T47D (cell line): ENCODE results near the gene ZNF319.

Experiments used
- DNase-seq, 2 experiments: peaks; one replicate each; pipeline versions ENCODE4 v3.0.0 to v3.0.0-alpha.2; 2011 to 2012; ENCODE audit warnings: low read depth in 1 of 2, low spot score in 1 of 2
- JUND ChIP-seq: IDR thresholded peaks from 2 replicates; pipeline ENCODE4 v1.6.1; 2012; ENCODE audit warnings: low read depth
- in situ Hi-C: cut with HindIII; loops from 2 replicates; pipeline ENCODE4 v1.10.0; 2016; ENCODE audit warnings: low sequenced_read_pairs, low pct_unique_long_range_greater_than_20kb

ZNF319 gene

DNA sequence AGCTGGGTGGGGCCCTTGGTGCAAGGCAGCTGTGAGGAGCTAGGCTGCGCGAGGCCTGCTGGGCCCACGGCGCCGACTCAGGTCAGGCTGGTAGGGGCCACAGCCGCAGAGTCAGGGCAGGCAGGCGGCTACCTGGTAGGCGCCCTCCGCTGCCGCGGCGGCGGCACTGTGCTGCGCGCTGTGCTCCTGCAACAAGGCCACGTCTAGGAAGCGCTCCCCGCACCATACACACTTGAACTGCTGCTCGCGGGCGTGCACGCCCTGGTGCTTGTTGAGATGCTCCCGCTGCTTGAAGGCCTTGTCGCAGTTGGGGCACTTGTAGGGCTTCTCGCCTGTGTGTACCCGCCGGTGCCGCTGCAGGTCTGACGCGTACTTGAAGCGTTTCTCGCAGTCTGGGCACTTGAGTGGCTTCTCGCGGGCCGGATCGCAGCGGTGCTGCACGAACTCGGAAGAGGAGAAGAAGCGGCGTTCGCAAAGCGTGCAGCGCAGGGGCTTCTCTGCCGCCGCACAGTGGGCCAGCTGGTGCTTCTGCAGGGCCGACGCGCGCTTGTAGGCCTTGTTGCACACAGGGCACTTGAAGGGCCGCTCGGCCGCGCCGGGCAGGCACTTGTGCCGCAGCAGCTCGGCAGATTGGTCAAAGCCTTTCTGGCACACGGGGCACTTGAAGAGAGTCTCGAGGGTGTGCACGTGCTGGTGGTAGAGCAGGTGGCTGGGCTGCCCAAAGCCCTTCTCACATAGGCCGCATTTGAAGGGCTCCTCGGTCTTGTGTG, 3.9 kb downstream of the ZNF319 start:
- no peak for DNase-seq
- in situ Hi-C loops, result no loop called here
- no peak for TF ChIP-seq JUND

DNA sequence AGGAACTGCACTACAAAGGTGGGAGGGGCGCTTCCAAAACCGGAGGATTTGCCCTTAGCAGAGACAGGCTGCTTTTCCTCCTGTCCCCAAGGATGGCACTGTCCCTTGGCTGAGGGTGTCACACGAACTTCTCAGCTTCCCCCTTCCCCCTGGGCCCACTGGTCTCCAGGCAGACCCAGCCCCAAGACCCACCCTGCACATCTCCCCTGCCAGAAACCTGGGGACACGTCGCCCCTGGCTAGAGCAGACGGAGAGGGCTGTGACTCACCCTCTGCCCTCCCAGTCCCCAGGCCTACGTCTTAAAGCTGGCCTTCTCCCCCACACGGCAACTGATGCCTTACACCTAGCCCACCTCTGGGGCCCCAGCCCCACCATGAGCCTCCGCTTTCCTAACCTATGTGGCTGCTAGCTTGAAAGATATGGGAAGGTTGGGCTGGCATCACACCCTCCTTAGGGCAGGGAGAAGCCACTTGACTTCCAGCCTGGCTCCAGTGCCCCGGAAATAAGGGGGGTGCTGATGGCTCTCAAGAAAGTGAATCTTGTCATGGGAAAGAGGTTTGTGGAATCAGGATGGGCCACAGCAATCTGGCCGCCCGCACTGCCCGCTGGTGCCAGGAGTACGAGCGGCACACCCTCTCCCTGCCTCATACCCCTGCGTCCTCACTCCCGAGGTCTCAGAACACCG, 4.6 kb downstream of the ZNF319 start:
- no peak for TF ChIP-seq JUND
- DNase-seq, result no peak
- in situ Hi-C loops, result no loop called here

GRCh38 chr16:57994778-57995177, 5.7 kb downstream of the ZNF319 start:
- in situ Hi-C loops, result no loop called here
- TF ChIP-seq JUND, result no peak
- DNase-seq, result peak in 1 of 2 experiments; percentile 63

GRCh38 chr16:57994361-57994760, 6.1 kb downstream of the ZNF319 start:
- in situ Hi-C loops, result no loop called here
- DNase-seq, result no peak
- TF ChIP-seq JUND, result no peak

DNA sequence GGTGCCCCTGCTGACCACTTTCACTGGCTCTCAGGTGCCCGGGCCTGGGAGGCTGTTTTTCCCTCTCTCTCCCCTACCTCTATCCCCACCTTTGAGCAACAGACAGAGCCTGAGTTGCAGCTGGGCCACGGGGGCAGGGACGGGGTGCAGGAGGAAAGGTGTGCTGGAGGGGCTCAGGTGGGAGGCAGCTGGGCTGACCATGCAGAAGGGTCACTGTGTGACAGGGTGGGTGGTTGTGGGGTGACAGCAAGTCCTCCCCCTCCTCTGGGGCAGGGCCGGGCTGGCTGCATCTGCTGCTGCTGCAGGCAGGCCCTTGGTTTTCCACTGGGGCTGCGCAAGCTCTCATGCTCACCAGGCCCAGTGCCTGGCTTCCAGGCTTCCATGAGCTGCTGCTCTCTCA, 6.6 kb downstream of the ZNF319 start:
- TF ChIP-seq JUND, result no peak
- in situ Hi-C loops, result no loop called here
- no peak for DNase-seq

GRCh38 chr16:57993438-57993837, 7.0 kb downstream of the ZNF319 start:
- in situ Hi-C loops, result no loop called here
- TF ChIP-seq JUND, result no peak
- peak in 1 of 2 experiments; percentile 54 for DNase-seq

DNA sequence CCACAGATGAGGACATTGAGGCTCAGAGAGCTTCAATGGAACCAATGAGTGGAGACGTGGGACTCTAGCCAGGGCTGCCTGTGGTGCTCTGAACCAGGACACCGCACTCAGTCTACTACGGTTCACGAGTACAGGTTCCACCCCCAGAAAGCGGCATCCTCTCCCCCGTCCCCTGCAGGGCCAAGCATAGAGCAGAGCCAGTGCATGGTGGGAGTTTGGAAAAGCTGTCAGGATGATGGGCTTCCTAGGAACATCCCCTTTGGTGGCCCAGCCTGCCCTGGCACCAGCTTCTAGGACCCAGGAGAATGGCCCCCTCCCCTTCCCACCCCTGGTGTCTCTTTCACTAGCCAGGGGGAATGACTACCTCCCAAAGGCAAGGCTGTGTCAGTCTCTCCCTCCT, 8.4 kb downstream of the ZNF319 start:
- no peak for DNase-seq
- TF ChIP-seq JUND, result no peak
- in situ Hi-C loops, result no loop called here

DNA sequence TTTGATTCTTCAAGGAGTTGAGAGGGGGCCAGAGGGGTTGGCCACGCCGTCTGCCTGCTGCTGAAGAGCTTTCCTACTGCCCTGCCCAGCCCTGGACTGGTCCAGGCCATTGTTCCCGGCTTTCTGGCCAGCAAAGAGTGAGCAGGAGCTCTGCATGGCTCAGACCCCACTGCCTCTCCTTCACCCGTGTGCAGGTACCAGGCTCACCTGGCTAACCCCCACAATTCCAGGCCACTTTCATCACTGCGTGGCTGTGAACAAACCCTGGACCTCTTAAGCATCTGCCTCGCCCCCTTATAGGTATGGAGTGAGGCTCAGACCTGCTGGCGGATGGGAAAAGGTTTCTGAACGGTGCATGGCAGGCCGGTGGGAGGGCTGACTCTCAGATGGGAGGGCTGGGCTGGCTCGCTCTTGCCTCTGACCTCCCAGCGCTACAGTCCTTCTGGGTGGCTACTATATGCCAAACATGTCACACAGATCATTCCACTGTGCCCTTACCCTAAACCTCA, 8.9 kb downstream of the ZNF319 start:
- TF ChIP-seq JUND, result no peak
- no peak for DNase-seq
- in situ Hi-C loops, result no loop called here

DNA sequence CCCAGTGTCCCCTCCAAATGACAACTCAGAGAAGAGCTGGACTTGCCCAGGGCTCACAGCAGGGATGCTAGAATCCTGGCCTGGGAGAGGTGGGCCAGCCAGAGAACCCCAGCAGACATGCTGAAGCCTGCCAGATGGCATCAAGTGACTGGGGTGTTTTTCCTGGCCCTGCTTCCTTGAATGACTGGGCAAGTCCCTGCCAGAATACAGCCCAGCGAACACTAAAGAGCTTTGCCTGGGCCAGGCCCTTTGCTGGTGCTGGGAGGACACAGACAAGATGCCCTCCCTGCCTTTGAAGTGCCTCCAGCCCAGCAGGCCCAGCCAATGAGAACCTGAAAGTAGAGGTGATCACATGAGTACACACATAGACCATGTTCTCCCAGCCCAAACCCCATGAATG, 11.5 kb downstream of the ZNF319 start:
- no peak for DNase-seq
- in situ Hi-C loops, result no loop called here
- no peak for TF ChIP-seq JUND

GRCh38 chr16:57987441-57988177, 12.9 kb downstream of the ZNF319 start:
- DNase-seq, result no peak
- no peak for TF ChIP-seq JUND
- in situ Hi-C loops, result no loop called here

DNA sequence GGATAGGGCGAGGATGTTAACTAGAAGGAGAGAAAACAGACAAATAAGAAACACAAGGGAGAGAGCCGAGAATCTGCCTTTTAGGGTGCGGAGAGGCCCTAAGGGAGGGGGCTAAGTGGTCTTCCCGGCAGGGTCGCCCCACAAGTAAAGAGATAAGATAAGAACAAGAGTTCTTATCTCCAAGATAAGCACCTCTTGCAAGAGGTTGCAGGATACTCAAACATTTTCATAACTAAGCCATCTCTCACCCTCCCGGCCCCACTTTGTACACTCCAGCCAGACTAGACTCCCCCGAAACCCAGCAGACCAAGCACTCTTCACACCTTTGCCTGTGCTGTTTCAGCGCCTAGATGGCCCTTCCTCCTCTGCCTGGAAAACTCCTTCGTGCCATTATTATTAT, 14.3 kb downstream of the ZNF319 start:
- TF ChIP-seq JUND, result no peak
- in situ Hi-C loops, result no loop called here

GRCh38 chr16:57985204-57986181, 15.0 kb downstream of the ZNF319 start:
- in situ Hi-C loops, result no loop called here

More for the DNA sequence above, 14.3 kb downstream of the ZNF319 start:
- no peak for DNase-seq

More at GRCh38 chr16:57985204-57986181, 15.0 kb downstream of the ZNF319 start:
- DNase-seq, result no peak
- TF ChIP-seq JUND, result no peak
